Stimulated activated CD4-positive, alpha-beta T cell treated with anti-CD3 and anti-CD28 coated beads, Interleukin-1b, Interleukin-23, amount 100 ng/mL, for 4 hours (primary cell): ENCODE data around the gene NFIB.

Experiments
- DNase-seq, 2 donors: peaks; one replicate each; pipeline ENCODE4 v3.0.0-alpha.2; 2020; ENCODE audit warnings: low read depth in 2 of 2

The NFIB gene

GRCh38 chr9:14344941-14345353 is 31.0 kb upstream of the NFIB start:
- no peak for DNase-seq

GRCh38 chr9:14344053-14344524 is 30.1 kb upstream of the NFIB start:
- no peak for DNase-seq

- no peak for DNase-seq
These were observed 29.5 kb upstream of the NFIB start for GRCh38 chr9:14343261-14344031.

- no peak for DNase-seq
These were observed 28.8 kb upstream of the NFIB start for GRCh38 chr9:14342736-14343135.

GRCh38 chr9:14341437-14342122 is 27.6 kb upstream of the NFIB start:
- no peak for DNase-seq

- no peak for DNase-seq
These were observed 27.1 kb upstream of the NFIB start for GRCh38 chr9:14340994-14341393.

GRCh38 chr9:14340219-14340873 is 26.4 kb upstream of the NFIB start:
- no peak for DNase-seq

- DNase-seq = no peak
These were observed 25.8 kb upstream of the NFIB start for GRCh38 chr9:14339746-14340145.

GRCh38 chr9:14337615-14338014 is 23.7 kb upstream of the NFIB start:
- DNase-seq = no peak

- no peak for DNase-seq
These were observed 22.3 kb upstream of the NFIB start for GRCh38 chr9:14336244-14336643.

GRCh38 chr9:14331120-14331519 is 17.2 kb upstream of the NFIB start:
- no peak for DNase-seq

GRCh38 chr9:14327036-14327435 is 13.1 kb upstream of the NFIB start:
- DNase-seq = no peak

- no peak for DNase-seq
These were observed 12.4 kb upstream of the NFIB start for GRCh38 chr9:14326264-14326826.

GRCh38 chr9:14325147-14325546 is 11.2 kb upstream of the NFIB start:
- DNase-seq = no peak

GRCh38 chr9:14323985-14324650 is 10.2 kb upstream of the NFIB start:
- DNase-seq = no peak

- DNase-seq = no peak
These were observed 9.4 kb upstream of the NFIB start for GRCh38 chr9:14323083-14323971.

- peak; percentile 51 to 68 for DNase-seq
These were observed 8.5 kb upstream of the NFIB start for GRCh38 chr9:14322211-14323082.

GRCh38 chr9:14321517-14322130 is 7.7 kb upstream of the NFIB start:
- no peak for DNase-seq
